Dermis blood vessel endothelial cell (primary cell): ENCODE results near the gene XK. TPM values are rescaled to one million over a fixed set of nuclear protein-coding genes. Genes with fewer than 3 reads are reported as not detected.

Experiments
- DNase-seq: peaks from one replicate; pipeline ENCODE4 v3.0.0; 2010
- total RNA-seq: library from RNA; depleted of rRNA; stranded (reverse); fragments of >200 nt; gene quantifications from 2 replicates; pipeline ENCODE4 v1.2.3, GENCODE V29; 2014

XK gene
- total RNA-seq, 1 donor from 2014 or later = not detected

- DNase-seq = no peak
Observed at GRCh38 chrX:37679888-37680287, 5.7 kb upstream of the XK start.

DNA sequence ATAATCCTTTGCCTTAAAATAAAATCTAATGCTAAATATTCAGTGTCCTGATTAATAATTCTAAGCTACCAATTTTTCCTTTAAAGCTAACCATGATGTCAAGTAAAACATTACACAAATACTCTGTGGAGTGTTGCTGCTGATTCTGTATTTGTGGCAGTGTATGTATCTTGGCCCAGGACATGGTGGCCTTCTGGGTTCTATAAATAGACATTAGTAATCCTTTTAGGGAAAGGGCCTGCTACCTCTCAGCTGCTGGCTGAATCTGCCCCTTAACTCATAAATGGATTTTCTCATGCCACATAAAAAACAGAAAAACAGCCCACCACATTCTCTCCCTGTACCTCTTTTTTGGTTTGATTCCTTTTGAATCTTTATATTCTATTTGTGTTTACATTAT, 1.2 kb upstream of the XK start:
- no peak for DNase-seq

GRCh38 chrX:37684973-37685372, 618 bp upstream of the XK start:
- DNase-seq = no peak

DNA sequence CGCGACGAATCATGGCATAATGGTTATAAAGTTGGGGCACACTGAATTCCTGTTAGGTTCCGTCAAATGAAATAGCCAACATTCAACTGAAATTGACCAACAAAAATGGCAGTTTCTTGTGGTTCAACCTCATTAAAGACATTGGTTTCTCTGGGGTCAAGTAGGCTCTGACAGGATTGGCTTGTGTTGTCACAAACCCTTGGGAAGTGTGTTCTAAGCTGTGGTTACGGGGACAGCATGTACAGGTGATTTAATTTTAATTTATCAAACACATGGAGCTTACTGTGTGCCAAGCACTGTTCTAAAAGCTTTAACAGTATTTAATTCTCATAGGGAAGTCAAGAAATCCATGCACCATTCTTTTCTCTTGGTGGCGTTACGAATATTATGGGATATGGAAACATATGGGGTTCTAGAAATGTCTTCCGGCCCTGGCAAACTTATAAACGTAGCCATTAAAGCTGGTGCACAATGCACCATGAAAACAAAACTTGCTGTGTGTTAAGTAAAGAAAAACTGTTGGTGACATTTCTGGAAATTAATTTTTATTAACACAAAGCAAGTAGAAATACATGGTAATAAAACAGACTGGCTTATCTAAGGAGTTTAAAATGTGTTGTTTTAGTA, 891 bp downstream of the XK start:
- DNase-seq = no peak

DNA sequence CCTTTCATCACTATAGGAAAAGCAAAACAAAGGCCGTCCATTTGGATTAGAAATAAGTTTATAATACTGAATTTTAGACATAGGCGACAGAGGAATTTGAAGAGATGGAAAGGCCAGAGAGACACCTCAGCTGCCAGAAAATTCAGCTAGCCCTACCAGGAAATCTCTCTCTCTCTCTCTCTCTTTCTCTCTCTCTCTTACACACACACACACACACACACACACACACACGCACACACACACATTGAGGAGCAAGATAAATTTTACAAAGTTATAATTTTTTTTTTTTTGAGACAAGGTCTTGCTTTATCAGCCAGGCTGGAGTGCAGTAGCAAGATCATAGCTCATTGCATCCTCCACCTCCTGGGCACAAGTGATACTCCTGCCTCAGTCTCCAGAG, 1.4 kb downstream of the XK start:
- no peak for DNase-seq

GRCh38 chrX:37690119-37690518, 4.5 kb downstream of the XK start:
- DNase-seq = no peak

DNA sequence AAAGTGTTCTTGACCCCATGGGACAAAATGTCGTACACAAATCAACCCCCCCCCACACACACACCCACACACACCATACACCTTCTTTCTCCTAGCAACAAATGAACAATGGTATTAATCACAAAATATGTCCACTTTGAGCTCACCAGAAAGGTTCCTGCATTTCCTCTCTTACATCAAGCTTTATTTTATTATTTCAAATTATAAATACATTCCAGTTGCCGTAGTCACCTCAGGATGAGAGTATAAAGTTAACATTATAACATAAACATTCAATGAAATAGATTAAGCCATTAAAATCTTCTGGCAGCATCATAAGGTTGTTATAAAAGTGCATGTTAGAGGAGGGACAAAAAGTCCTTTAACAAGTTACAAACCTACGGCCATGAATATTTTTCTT, 7.3 kb downstream of the XK start:
- DNase-seq = no peak

- DNase-seq = no peak
Observed at GRCh38 chrX:37697169-37697760, 11.7 kb downstream of the XK start.

- no peak for DNase-seq
Observed at GRCh38 chrX:37701588-37701987, 16.0 kb downstream of the XK start.

DNA sequence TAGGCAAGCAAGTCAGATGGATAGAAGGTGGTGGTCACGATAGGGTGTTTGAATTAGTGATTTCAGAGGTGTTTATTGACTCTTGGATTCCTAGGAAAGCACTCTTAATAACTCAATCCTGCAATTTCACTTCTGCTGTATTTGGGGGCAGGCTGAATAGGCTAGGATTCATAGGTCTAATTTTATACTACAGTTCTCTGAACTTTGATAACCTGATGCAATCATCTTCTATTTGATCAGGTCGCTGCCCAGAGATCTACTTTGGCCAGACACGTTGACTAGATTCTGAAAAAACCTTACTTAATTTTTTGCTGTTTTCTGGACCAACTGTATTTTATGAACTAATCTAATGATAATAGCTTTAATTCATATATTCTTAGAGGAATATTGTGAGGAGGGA, 26.4 kb downstream of the XK start:
- DNase-seq = no peak

DNA sequence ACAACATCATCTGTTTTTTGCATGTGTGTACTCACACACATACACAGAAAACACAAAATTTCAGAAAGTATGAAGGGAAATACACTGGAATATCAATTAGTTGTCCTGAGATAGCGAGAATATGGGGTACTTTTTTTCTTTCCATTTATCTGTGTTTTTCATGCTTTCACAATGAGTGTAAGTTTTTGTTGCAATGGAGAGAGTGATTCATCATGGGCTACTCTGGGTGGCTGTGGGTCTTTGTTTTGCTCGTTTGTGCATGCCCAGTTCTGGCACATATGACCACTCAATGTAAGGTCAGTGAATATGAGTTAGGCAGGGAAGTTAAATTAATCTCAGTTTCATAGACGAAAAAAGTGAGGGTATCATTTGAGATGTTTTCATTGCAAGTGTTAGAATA, 26.9 kb downstream of the XK start:
- DNase-seq = no peak

- no peak for DNase-seq
Observed at GRCh38 chrX:37714479-37714878, 28.9 kb downstream of the XK start.

GRCh38 chrX:37716602-37717001, 31.0 kb downstream of the XK start:
- no peak for DNase-seq

DNA sequence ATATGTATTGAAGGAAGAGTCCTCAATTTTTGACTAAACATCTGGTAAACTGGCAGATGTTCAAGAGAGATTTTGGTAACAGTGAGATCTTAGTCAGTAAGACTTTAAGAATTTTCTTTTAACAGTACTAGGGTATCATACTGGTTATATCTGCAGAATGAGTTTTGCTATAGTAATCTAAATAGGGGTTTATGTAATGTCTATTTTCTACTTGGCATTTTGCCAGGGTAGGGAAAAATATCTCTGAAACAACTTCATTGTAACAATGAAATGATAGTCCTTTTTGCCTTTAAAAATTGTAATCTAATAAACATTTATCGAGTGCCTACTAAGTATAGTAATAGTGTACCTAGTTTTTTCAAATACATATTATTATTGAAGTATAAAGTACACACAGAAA, 32.1 kb downstream of the XK start:
- DNase-seq = no peak

DNA sequence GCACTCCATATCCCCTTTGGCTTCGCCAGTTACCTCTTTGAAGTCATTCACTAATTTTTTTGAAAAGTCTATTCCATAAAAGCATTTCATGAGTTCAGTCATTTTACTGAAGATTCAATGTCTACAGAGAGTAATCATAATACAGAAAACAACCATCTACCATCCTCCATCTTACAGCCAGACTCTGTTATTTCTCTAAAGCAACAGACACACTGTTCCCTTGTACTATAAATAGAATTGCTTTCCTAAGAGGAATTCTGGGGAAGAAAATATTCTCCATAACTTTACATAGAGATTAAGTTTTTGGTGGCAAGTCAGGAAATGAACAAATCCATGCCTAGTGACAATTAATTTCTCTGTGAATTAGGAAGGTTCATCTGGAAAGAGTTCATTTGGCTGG, 37.0 kb downstream of the XK start:
- DNase-seq = no peak

DNA sequence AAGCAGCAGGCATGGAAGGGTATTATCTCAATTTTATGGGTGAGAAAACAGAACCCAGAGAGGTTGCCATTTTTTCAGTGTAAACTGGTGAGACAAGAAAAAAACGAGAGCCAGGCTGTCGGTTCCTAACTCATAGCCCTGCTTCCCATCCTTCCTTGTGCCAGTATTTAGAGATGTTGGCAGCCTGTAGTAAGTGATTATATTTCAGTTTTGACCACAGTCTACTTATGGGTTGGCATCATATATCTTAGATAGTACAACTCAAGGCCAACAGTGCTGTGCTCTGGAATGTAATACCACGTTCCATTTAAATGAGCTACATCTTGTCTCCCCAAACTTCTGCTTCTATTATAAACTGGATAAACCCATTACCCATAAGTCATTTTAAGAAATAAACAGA, 40.8 kb downstream of the XK start:
- DNase-seq = no peak

DNA sequence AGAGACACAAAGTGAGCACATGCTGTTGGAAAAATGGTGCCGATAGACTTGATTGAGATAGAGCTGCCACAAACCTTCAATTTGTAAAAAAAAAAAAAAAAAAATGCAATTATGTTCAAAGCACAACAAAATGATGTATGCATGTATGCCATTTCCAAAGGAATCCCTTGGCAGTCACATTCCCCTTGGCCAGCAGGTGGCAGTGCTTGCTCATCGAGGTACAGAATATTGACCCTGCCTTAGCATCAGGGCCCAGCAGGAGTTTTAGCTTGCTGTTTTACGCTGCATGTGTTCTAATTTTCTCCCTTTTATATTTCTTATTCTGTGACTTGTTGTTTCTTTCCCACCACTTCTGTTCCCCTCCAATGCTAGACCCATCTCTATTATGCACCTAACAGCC, 59.8 kb downstream of the XK start:
- peak; percentile 70 for DNase-seq

- DNase-seq = no peak
Observed at GRCh38 chrX:37745835-37746217, 60.2 kb downstream of the XK start.

DNA sequence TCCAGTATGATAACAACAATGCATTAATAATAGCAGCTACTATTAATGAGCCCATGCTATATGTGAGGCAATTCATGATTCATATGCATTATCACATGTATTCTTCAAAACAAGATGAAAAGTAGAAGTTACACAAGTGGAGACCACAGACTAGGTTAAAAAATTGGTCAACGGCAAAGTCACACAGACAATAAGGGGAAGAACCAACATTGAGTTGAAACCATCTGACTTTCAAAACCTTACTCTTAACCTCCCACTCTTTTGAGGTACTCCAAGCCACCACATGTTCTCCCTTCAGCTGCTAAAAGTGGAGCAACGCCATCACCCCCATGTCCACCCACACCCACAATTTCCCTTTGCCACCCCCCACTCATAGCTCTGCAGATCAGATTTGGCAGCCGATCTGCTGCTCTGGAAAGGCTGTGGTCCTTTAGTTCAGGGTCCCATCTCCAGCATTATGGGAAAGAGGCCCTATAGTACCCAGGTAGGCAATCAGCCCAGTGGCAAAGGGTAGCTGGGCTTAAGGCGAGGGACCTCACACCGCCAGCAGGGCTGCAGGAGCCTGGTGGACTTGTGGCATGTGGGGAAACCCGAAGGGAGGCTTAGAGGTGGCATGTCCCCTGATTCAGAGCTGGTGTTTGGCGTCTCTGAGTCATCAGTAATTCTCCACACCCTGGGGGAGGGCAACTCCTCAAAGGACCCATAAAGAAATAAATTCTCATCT, 60.8 kb downstream of the XK start:
- no peak for DNase-seq

DNA sequence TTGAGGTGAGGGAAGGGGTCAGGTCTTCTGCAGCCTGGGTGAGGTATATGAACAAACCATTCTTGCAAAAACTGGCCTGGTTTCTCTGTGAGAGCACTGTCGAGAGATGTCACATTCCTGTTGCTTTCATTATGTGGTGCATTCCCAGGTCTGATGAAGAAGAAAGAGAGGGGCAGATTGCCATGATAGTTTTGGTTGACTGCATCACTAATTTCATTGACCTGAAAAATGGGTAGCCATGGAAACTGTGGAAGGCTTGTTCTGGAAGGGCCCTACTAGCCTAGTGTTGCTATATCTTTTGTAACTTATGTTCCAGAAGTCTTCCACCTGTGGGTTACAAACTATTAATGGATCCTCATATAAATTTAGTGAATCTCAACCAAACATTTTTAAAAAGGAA, 61.4 kb downstream of the XK start:
- no peak for DNase-seq

GRCh38 chrX:37752281-37752680, 66.7 kb downstream of the XK start:
- DNase-seq = no peak

- no peak for DNase-seq
Observed at GRCh38 chrX:37752936-37753335, 67.3 kb downstream of the XK start.

DNA sequence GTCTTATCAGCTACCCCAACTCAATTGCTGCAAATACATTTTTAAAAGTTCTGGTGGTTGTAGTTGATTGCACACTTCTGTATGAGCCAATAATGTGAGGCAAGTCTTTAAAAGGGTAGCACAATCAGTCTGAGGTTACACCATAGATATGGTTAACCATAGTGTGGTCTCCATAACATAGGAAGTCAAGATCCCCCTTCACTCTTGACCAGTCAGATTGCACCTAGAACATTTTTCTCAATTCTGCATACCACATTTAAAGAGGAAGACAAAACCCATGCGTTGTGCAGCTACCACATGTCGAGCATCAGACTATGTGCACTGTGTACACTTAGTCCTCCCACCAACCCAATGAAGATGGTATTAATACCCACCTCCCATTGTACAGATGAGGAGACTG, 67.8 kb downstream of the XK start:
- DNase-seq = no peak

DNA sequence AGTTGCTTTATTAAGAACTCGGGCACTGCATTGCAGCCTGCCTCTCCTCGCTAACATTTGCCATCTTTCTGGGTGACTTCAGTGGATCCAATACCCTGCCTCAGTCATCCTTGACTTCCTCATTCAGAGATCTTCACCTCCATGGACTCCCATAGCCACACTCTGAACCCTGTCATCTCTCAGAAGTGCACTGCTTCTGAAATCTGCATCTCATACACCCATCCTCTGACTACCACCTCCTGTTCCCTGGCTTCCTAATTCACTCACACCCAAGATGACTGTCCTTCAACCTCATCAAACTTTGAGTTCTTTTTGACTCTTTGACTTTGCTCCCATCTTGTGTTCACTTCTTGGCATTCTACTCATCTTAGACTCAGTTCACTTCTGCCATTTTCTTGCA, 68.9 kb downstream of the XK start:
- no peak for DNase-seq

DNA sequence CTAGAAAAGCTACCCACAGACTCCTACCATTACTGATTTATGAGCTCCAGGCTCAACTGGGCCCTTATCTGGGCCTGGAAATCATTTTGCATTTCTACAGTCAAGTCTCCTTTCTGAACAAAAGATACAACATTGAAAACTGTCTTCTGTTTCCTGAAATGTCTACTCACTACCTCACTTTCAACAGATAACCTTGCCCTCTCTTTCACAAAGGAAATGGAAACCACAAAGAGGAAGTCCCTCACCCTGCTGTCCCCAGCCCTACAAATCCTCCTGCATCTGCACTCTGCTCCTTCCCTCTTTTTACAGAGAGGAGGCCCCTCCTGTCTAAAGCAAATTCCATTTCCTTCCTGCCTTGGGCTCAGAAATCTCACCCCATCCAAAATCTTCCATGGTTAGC, 69.4 kb downstream of the XK start:
- no peak for DNase-seq
